Osteocyte (in vitro differentiated cells): Measurements from ENCODE around the gene RASD2. TPM values are rescaled to one million over a fixed set of nuclear protein-coding genes. Genes with fewer than 3 reads are reported as not detected.

Experiments used
- DNase-seq: peaks from one replicate; pipeline ENCODE4 v3.0.0; 2021; ENCODE audit warnings: mixed read lengths; ENCODE audit not compliant: unreplicated experiment; ENCODE audit errors: extremely low spot score
- H3K27ac Mint-ChIP-seq: one replicate; pipeline ENCODE4 v1.8.0; 2021; ENCODE audit warnings: mild to moderate bottlenecking, mixed read lengths; ENCODE audit not compliant: unreplicated experiment
- H3K27me3 Mint-ChIP-seq: one replicate; pipeline ENCODE4 v1.8.0; 2021; ENCODE audit warnings: mixed read lengths; ENCODE audit not compliant: unreplicated experiment
- H3K36me3 Mint-ChIP-seq: one replicate; pipeline ENCODE4 v1.8.0; 2021; ENCODE audit warnings: mixed read lengths; ENCODE audit not compliant: unreplicated experiment
- H3K4me1 Mint-ChIP-seq: one replicate; pipeline ENCODE4 v1.8.0; 2021; ENCODE audit warnings: mixed read lengths; ENCODE audit not compliant: unreplicated experiment
- H3K4me3 Mint-ChIP-seq: one replicate; pipeline ENCODE4 v1.8.0; 2021; ENCODE audit warnings: mild to moderate bottlenecking, moderate library complexity, mixed read lengths; ENCODE audit not compliant: unreplicated experiment
- H3K9me3 Mint-ChIP-seq: one replicate; pipeline ENCODE4 v1.8.0; 2021; ENCODE audit warnings: mixed read lengths; ENCODE audit not compliant: unreplicated experiment
- CTCF ChIP-seq: fragments of 200-600 bp; sonication (generic); IDR thresholded peaks from 2 replicates; pipeline ENCODE4 v1.5.0; 2021; ENCODE audit warnings: antibody characterized with exemption, mild to moderate bottlenecking, moderate library complexity
- total RNA-seq: library from RNA; stranded (reverse); gene quantifications from 2 replicates; pipeline ENCODE4 v1.2.1, GENCODE V29; 2021

The RASD2 gene
- total RNA-seq, 1 donor from 2014 or later = not detected

GRCh38 chr22:35596821-35597220 lies 56.2 kb downstream of the RASD2 start:
- H3K27ac Mint-ChIP-seq = no peak overlapping the region
- no peak for TF ChIP-seq CTCF
- no peak for DNase-seq
- no peak overlapping the region for H3K4me3 Mint-ChIP-seq
- H3K9me3 Mint-ChIP-seq = no peaks in the 10 kb centered on the region
- peaks cover 3% of the 10 kb centered on the region for H3K4me1 Mint-ChIP-seq
- H3K36me3 Mint-ChIP-seq = no peaks in the 10 kb centered on the region
- no peaks in the 10 kb centered on the region for H3K27me3 Mint-ChIP-seq

- TF ChIP-seq CTCF = no peak
- Mint-ChIP-seq H3K27me3 (no peaks in the 10 kb centered on the region), H3K9me3 (no peaks in the 10 kb centered on the region), H3K4me1 (peaks cover under 1% of the 10 kb centered on the region), H3K4me3 (no peak overlapping the region), H3K27ac (no peak overlapping the region), H3K36me3 (no peaks in the 10 kb centered on the region)
- DNase-seq = no peak
Observed at GRCh38 chr22:35597692-35598395, 57.2 kb downstream of the RASD2 start.

GRCh38 chr22:35598396-35598710 lies 57.7 kb downstream of the RASD2 start:
- TF ChIP-seq CTCF = no peak
- H3K4me1 Mint-ChIP-seq = no peaks in the 10 kb centered on the region
- no peaks in the 10 kb centered on the region for H3K36me3 Mint-ChIP-seq
- H3K9me3 Mint-ChIP-seq = no peaks in the 10 kb centered on the region
- no peak overlapping the region for H3K27ac Mint-ChIP-seq
- no peak for DNase-seq
- no peak overlapping the region for H3K4me3 Mint-ChIP-seq
- H3K27me3 Mint-ChIP-seq = no peaks in the 10 kb centered on the region

GRCh38 chr22:35599364-35599763 lies 58.7 kb downstream of the RASD2 start:
- Mint-ChIP-seq H3K27me3 (no peaks in the 10 kb centered on the region), H3K36me3 (no peaks in the 10 kb centered on the region), H3K4me1 (no peaks in the 10 kb centered on the region), H3K27ac (no peak overlapping the region), H3K4me3 (no peak overlapping the region), H3K9me3 (no peaks in the 10 kb centered on the region)
- TF ChIP-seq CTCF = no peak
- DNase-seq = no peak

- no peak overlapping the region for H3K4me3 Mint-ChIP-seq
- TF ChIP-seq CTCF = no peak
- no peak for DNase-seq
- no peaks in the 10 kb centered on the region for H3K9me3 Mint-ChIP-seq
- H3K27me3 Mint-ChIP-seq = peaks cover 6% of the 10 kb centered on the region
- no peaks in the 10 kb centered on the region for H3K4me1 Mint-ChIP-seq
- no peak overlapping the region for H3K27ac Mint-ChIP-seq
- no peaks in the 10 kb centered on the region for H3K36me3 Mint-ChIP-seq
Observed at GRCh38 chr22:35600476-35600875, 59.8 kb downstream of the RASD2 start.
